Superior temporal gyrus (tissue), 1 donor: ENCODE results near the gene CYB5B.
"Not testable (repeated sequence)": the region's sequence is repeated elsewhere in the genome, so short reads cannot be mapped to it uniquely, and the experiment has no call there.

ENCODE experiments used
- DNase-seq: peaks from one replicate; pipeline ENCODE4 v3.0.0-alpha.2; 2016; ENCODE audit errors: extremely low spot score

Gene CYB5B

DNA sequence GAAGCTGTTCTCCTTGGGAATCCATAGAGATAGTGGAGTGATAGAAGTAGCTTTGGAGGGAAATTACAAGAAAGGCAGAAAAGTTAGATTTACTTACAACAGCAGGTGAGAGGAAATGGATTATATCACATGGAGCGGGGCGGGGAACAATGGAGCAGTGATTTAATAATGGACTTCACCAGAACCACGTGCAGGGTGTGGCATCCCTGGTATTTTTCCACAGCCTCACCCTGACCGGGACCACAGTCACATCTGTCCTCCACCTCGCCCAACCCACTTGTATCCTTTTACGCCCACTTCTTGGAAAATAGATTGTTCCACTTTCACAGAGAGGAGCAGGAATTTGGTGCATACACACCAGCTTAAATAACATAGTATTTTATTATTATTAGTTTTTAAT is 15.9 kb upstream of the CYB5B start:
- DNase-seq = no peak

DNA sequence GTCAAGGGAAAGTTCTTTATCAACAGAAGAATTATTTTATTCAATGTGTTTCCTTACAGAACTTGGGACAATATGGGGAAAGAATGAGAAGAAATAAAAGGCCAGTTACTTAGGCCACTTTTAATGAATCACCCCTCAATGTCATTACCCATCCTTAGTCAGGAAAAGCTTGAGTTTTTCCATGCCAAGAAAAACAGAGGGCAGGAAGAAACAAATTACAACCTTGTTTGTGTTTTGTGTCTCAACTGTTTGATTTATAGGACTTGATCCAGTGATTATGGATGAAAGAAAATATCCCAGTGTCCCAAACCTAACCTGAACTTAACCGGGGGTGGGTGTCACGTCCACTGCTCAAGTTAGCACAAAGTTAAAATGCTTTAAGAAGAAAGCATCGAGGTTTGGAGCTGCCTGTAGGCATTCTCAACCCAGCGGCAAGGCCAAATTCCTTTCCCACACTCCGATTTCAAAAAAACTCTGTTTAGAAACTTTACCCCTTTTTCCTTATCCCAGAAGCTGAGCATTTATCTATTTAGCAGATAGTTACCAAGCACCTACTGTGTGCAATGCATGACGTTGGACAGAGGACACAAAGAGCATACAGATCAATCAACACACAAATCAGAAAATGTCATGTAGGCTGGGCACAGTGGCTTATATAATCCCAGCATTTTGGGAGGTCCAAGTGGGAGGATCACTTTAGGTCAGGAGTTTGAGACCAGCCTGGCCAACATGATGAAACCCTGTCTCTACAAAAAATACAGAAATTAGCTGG is 14.0 kb upstream of the CYB5B start:
- DNase-seq = no peak

DNA sequence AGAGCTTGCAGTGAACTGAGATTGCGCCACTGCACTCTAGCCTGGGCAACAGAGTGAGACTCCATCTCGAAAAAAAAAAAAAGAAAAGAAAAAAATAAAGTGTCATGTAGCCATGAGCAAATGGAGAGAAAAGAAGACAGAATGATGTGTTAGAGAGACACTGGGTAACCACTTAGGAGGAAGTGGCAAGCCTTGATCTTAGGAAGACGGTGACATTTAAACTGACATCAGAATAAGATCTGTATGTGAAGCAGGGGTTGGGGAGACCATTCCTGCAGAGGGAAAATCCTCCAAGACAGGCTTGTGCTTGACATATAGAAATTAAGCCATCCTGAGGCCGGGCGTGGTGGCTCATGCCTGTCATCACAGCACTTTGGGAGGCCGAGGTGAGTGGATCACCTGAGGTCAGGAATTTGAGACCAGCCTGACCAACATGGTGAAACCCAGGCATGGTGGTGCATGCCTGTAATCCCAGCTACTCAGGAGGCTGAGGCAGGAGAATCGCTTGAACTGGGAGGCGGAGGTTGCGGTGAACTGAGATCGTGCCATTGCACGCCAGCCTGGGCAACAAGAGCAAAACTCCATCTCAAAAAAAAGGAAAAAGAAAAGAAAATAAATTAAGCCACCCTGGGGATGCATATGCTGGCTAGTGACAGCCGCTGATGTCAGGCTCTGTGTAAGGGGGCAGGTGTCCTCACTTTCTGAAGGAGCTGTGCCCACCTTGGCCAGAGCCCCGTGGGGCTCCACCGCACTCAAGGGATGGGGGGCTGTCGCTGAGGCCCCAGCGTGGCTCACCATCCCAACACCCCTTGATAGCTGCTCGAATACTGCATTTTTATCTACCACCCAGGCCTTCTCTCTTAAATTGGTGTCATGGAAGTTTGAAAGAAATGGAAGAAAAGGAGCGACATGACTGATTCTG is 13.1 kb upstream of the CYB5B start:
- no peak for DNase-seq

DNA sequence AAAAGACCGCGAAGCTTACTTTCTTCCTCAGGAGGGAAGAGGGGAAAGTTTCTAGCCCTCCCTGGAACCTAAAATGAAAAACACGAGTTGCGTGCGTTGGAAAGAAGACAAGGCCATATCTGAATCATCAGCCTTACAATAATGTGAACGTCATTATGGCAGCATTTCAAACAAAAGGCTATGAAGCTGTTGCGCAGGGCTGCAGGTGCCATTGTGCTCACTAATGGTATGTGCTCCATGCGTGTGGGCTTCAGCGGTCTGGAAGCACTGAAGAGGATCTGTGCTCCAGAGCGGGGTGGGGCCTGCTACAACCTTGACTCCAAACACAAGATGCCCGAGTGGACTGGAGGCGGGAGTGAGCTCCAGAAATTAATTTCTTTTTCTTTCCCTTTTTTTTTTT is 12.1 kb upstream of the CYB5B start:
- no peak for DNase-seq

DNA sequence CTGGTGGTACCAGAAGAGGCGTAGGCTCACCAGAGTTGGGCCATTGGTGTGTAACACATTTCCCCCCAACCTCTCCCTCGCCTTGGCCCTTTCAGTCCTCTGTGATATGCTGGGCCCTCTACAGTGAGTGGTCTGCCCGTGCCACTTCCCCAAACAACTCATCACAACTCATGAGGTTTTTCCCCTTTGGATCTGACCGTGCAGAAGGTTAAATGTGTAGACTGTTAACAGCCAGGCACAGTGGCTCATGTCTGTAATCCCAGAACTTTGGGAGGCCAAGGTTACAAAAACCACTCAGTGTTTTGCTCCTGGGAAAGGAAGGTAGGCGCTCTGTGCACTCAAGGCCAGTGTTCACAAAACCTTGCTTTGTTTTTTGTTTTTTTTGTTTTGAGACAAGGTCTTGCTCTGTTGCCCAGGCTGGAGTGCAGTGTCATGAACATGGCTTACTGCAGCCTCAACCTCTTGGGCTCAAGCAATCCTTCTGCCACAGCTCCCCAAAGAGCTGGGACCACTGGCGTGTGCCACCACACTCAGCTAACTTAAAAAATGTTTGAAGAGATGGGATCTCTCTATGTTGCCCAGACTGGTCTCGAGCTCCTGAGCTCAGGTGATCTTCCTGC is 11.3 kb upstream of the CYB5B start:
- DNase-seq = no peak

DNA sequence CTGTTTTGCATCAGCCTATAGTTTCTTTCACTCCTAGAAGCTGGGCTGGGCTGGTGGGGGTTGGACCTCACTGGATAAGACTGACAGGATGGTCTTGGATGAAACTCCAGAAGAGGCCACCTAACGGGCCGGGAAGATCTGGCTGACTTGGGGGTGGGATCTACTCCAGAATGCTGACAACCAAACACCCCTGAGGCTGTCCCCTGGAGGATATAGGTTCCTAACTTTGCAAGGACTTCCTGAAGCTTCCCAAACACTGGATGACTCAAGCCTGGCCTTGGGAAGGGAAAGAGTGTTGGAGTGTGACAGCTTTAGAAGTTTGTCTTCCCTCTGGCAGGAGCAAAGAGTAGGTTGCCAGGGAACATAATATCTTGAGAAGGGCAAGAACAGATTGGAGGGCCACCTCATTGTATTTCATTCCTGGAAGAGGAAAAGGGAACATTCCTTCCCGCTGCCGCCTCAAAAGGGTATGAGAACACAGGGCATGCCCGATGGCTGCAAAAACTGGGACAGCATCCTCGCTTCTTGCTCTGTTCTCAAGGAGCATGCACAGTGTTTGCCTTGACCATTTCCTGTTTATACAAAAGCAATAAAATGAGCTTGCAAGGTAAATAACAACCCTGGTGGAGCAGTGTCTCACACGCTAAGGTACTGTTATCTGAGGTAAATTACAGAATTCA is 6.8 kb upstream of the CYB5B start:
- DNase-seq = no peak

DNA sequence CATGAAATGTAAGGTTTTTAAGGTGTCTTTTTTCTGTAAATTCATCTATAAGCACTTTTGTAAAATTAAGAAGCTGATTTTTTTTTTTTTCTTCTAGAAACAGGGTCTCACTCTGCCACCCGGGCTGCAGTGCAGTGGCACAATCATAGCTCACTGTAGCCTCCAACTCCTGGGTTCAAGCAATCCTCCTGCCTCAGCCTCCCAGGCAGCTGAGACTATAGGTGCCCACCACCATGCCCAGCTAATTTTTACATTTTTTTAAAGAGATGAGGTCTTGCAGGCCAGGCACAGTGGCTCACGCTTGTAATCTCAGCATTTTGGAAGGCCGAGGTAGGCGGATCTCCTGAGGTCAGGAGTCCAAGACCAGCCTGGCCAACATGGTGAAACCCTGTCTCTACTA is 4.5 kb upstream of the CYB5B start:
- no peak for DNase-seq

DNA sequence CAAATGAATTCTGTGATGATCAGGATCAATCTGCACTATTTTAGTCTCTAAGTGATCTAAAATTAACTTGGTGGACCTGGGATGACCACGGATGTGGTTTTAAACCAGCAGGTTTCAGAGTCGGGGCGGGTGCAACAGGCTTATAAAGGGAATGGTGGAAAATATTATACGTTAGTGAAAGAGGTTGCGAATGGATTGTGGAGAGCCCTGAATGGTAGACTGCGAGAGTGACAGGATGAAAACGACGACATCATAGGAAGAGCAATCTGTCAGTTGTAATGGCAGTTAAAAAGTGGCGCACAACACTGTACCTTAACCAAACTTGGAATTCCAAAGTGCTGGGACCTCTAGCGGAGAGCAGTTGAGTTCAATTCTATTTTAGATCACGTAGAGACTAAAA is 1.2 kb upstream of the CYB5B start:
- no peak for DNase-seq

DNA sequence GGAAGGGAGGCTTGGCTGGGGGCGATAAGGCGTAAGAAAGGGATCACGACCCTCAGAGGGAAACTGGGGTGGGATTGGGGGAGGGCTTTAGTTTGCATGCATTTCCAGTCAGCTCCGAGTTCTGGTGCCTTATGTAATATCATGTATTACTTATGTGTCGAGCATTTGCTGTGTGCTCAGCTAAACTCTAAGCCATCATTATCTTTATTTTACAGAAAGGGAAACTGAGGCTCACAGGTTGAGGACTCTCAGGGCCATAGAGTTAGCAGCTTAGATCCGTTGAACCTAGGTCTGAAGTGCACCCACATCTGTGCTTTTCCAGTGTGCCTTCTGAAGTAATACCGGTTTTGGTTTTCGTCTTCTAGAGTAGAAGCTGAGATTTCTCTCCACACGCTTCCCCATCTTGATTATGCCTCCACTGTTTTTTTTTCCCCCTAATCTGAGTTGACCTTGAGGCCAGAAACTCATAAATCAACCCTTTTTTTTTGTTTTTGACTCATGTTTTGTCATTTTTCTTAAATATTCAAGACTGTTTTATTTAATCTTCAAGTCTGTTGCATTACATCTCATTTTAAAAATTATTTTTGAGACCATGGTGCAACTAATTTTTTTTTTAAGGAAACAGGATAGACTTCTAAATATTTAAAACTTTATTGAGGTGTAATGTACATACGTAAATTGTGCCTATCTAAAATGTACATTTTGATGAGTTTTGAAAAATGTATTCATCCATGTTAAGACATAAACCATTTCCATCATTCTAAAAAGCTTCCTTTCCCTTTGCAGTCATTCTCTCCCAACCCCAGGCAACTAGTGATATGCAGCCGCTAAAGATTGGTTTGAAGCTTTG is 741 bp downstream of the CYB5B start:
- DNase-seq = no peak

DNA sequence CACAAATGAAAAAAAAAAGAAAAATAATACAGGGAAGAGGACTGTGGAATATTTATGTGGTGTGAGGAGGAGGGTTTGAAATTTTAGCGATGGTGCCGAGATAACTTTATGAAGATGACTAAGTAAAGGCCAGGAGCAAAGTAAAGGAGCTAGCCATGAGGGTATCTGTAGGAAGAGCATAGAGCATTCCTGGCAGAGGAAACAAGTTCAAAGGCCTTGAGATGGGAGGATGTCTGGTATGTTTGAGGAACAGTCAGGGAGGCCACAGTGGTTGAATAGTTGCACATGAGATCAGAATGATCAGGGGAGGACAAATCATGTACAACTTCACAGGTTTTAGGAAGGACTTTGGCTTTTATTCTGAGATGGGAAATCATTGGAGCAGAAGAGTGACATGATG is 4.2 kb downstream of the CYB5B start:
- no peak for DNase-seq

DNA sequence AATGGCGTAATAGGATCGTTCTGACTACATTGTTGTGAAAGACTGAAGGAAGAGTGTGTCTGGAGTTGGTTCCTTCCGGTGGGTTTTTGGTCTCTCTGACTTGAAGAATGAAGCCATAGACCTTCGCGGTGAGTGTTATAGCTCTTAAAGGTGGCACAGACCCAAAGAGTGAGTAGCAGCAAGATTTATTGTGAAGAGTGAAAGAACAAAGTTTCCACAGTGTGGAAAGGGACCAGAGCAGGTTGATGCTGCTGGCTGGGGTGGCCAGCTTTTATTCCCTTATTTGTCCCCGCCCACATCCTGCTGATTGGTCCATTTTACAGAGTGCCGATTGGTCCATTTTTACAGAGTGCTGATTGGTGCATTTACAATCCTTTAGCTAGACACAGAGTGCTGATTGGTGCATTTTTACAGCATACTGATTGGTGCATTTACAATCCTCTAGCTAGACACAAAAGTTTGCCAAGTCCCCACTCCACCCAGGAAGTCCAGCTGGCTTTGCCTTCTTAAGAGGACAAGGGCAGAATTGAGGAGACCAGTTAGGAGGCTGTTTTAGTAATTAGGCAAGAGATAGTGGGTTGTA is 4.7 kb downstream of the CYB5B start:
- DNase-seq = not testable (repeated sequence)

DNA sequence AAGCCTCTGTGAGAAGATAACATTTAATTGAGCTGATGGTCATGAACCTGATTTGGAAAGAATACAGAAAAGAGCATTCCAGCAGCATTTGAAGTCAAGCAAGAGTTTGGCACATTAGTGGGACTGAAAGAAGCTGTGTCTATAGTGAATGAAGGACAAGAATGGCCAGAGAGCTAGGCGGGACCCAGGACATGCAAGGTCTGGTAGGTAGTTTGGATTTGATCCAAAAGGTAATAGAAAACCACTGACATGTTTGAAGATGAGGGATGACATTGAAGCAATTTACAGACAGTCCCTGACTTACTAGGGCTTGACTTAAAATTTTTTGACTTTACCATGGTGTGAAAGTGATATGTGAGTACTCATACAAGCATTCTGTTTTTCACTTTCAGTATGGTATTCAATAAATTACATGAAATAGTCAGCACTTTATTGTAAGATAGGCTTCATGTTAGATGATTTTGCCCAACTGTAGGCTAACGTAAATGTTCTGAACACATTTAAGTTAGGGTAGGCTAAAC is 7.6 kb downstream of the CYB5B start:
- DNase-seq = no peak

DNA sequence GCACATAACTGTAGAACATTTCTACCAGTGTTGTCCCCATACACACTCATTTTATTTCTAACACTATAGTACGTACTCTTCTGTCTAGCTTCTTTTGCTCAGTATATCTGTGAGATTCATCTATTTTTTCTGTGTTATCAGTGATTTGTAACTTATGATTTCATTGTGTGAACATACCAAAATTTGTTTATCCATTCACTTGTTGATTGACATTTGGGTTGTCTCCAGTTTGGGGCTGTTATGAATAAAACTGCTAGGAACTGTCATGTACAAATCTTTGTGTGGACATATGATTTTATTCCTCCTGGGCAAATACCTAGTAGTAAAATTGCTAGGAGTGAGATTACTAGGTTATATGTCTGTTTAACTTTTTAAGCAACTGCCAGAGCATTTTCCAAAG is 9.6 kb downstream of the CYB5B start:
- DNase-seq = no peak

DNA sequence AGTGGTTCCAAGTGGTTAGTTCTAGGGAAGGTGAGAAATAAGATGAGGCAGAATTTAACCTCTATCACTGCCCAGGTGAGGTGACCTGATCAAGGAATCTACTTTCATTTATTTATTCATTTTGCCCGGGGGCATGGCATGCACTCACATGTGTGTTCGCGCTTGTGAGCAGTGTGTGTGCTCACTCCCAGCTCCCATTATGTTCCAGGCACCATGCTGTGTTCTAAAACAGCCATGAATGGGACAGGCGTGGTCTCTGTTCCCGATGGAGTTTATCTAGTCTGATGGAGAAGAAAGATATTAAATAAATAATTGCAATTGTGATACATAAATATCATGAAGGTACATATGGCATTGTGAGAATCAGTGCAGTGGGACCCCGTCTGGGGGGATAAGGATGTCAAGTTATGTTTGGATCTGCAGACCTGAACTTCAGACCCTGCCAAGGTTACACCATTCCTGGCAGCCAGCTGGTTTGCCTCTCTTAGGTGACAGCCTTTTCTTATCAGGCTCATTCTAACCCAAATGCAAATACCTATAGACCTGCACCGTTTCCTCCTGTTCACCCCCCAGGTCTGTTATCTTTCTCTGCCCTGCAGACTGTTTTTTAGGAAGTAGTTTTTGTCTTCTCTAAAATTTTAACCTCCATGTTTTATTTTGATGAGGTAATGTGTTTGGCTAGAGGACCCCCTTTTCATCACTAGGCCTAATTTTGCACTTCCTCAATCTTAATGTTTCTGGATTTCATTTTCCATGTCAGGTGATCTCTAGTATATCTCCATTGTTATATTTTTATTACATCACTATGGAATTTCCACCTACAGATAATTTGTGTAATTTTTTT is 11.8 kb downstream of the CYB5B start:
- DNase-seq = no peak

DNA sequence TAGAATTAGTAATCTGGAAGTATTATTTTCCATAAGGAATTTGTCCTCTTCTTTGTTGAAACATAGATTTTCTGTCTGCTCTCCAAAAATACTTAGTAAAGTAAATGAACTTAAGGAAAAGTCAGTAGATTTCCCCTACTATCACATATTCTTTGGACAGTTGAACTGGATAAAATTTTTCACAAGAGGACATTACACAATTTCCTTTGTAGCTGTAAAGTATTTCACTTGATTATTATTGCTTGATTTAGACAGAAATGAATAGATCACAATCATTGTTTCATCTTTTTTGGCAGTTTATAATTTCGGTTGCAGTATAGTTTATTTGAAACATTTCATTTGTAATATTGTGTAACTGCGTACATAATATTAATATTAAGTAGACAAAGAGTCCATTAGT is 12.5 kb downstream of the CYB5B start:
- no peak for DNase-seq

DNA sequence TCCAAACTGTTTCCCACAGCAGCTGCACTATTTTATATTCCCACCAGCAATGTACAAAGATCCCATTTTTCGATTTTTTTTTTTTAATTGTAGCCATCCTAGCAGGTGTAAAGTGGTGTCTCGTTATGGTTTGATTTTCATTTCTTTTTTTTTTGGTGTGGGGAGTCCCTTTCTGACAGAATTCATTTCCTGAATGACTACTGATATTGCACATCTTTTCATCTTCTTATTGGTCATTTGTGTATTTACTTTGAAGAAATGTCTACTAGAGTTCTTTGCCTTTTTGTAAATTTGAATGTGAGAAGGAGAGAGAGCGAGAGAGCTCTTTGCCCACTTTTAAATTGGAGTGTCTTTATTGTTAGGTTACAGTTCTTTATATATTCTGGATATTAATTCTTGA is 14.0 kb downstream of the CYB5B start:
- no peak for DNase-seq

DNA sequence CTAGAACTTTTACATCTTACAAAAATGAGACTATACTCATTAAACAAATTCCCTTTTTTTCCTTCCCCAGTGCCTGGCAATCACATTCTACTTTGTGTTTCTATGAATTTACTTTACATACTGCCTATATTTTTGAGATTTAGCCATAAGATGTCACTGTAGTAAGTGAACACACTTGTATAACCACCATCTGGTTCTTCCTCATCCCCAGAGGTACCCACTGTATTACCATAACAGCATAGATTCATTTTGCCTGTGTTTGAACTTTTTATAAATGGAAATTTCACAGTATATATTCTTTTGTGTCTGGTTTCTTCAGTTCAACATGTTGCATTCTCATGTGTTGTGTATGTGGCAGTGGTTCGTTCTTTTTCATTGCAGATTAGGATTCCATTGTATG is 15.8 kb downstream of the CYB5B start:
- no peak for DNase-seq

DNA sequence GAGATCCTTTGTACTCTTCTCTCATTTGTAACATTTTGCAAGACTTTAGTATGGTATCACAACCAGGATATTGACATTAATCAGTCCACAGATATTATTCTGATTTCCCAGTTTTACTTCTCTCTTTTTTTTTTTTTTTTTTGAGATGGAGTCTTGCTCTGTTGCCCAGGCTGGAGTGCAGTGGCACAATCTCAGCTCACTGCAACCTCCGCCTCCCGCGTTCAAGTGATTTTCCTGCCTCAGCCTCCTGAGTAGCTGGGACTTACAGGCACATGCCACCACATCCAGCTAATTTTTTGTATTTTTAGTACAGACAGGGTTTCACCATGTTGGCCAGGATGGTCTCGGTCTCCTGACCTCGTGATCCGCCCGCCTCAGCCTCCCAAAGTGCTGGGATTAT is 16.6 kb downstream of the CYB5B start:
- not testable (repeated sequence) for DNase-seq

DNA sequence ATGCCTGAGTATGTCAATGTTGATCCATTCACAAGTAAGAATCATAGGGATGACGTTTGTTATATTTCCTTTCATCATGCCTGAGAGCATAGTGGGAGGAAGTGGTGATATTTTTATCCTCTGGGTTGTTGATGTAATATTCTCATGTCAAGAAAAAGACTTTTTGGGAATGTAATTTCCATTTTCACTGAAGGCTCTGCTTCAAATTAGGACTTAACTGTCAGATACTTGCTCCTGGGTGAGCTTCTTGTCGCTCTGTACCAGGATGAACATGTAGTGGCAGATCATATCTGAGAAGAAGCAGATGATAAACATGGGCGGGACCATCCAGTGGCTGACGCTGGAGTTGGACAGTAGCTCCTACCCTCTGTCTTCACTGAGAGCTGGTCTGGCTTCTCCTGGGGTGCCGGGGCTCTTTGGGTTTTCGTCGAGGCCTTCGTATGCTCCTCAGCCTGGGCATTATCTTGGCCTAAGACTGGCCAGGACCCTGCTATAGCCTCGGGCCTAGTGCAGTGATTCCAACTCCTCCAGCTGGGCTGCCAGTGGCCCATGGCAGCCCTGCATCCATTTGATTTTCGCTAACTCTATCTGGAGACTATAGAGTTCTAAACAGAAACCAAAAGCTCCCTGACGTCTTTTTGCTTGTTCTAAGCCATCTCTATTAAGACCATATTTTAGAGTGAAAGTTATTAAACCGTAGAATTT is 19.7 kb downstream of the CYB5B start:
- DNase-seq = no peak
